HuH-7 (cell line): ENCODE results near the gene CACNA1G.

Source experiments
- DNase-seq: peaks from one replicate; pipeline ENCODE4 v3.0.0; 2011; ENCODE audit warnings: low spot score

The CACNA1G gene

DNA sequence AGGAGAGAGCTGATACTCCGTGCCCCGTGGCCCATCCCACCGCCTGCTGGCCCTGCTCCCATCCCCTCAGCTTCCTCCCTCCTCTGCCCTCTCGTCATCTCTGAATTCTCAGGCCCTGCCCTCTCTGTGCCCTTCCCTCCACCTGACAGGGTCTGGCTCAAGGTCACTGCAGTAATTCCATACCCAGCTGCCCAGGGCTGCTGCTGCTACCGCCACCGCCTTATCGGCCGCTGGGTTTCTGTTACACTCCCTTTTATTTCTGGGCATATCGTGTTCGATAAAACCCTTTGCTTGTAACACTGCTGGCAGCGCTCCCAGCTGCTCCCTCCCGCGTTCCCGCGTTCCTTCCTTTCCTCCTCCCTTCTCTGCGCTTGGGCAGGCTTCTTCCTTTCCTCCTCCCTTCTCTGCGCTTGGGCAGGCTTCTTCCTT is 26.8 kb upstream of the CACNA1G start:
- no peak for DNase-seq

DNA sequence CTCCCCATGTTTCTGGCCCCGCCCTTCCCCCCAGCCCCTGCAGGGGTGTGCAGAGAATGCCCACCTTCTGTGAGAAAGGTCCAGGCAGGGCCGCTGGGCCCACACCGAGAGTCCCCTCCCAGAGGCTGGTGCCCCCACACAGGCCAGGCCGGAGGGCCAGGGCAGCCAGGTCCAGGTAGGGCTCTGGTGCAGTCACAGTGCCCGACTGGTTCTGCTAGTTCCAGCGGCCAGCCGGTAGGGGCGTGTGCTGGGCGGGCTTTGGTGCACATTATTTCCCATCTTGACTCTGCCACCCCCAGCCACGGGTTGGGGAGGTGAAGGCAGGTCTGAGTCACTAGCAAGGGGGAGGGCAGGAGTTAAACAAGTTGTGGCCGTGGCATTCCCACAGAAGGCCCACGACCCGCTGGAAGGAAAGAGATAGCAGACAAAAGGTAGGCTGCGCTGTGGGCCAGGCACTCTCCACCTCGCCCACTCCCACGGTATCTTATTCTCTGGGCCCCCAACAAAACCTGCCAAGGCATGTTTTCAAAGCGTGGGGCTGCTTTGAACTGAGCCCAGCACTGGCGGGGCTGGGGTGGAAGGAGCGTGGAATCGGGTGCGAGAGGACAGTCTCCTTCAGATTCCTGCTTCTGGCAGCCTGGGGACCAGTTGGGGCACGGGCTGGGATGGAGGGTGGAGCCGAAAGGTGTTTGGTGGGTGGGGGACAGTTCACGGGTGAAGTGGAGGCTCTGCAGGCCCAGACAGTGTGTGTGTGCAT is 26.1 kb upstream of the CACNA1G start:
- DNase-seq, result no peak

DNA sequence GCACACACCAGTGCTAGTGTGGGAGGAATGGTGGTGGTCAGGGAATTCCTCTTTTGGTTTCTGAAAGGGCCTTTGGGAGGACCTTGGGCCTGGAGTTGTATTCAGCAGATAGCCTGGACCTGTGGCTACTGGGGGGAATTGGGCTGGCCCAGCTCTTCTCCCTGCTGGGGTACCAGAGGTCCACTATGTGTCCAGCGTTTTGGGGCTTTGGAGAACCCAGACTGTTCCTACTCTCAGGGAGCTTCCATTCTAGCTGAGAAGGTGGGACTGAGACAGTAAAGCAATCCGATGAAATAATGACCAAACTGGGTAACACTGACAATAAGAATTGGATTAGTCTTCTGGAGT is 25.6 kb upstream of the CACNA1G start:
- no peak for DNase-seq

DNA sequence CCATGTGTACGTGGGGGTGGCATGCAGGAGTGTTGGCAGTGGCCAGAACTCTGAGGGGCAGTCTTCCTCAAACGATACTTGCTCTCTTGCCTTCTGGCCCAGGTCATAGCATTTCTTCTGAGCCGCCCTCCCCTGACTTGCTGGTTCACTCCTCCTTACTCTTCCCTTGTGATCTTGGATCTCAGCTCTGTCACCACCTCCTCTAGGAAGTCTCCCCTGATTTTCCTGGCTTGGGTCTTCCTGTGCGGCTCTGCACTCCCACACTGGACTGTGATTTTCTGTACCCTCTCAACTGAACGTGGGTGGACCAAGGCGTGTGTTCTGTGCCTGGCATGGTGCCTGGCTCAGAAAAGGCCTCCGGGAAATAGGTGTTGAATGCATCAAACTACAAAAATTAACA is 25.1 kb upstream of the CACNA1G start:
- DNase-seq, result no peak

DNA sequence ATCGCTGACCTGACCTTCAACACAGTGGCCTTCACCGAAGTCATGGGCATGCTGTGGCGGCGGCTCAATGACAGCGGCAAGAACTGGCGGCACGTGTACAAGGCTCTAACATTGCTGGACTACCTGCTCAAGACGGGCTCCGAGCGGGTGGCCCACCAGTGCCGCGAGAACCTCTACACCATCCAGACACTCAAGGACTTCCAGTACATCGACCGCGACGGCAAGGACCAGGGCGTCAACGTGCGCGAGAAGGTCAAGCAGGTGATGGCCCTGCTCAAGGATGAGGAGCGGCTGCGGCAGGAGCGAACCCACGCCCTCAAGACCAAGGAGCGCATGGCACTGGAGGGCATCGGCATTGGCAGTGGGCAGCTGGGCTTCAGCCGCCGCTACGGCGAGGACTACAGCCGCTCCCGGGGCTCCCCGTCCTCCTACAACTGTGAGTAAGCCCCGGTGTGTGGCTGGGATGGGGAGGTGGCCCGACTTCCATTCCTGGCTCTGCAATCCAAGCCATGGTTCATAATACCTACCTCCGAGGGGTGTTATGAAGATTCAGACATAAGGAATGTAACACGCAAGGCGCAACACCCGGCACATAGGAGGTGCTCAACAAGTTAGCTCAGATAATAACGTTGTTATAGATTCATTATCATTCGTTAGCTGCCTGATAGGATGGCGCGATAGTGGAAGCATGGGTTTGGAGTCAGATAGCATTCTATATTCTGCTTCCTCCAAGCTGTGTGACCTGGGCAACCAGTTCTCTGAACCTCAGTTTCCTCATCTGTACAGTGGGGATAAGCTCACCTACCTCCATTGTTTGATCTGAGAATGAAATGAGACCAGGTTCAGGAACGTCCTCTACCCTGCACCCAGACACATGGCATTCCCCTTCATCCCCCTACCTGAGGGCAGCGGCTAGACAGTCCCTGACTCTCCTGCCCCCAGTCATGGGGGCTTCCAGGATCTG is 23.6 kb upstream of the CACNA1G start:
- DNase-seq, result no peak

DNA sequence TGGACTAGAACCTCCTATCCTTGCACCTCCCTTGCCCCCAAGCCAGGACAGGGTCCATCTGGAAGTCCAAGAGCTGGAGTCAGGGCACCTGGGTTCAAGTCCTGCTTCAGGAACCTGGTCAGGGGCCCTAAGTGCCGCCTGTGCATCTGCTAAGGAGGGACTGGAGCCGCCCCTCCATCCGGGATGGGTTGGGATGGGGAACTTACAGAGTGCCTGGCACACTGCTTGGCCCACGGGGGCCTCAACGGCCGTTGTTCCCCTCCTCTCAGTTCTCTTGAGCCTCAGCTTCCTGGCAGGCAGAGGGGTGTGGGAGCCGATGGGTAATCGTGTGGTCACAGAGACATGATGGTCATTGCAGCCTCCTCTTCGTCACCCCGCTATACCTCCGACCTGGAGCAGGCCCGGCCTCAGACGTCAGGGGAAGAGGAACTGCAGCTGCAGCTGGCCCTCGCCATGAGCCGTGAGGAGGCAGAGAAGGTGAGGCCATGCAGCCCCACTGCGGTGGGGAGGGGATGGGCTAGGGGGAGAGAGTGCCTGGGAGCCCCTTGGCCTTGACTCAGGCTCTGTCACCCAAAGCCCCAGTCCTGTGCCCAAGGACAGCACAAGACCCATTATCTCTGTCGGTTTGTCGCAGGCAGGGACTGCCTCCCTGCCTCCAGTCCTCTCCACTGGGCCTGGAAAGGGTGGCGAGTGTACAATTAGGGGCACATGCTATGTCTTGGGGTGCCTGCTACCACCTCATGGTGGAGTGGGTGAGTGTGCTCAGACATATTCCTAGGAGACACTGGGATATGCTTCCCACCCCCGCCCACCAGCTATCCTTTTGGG is 22.6 kb upstream of the CACNA1G start:
- DNase-seq, result no peak

DNA sequence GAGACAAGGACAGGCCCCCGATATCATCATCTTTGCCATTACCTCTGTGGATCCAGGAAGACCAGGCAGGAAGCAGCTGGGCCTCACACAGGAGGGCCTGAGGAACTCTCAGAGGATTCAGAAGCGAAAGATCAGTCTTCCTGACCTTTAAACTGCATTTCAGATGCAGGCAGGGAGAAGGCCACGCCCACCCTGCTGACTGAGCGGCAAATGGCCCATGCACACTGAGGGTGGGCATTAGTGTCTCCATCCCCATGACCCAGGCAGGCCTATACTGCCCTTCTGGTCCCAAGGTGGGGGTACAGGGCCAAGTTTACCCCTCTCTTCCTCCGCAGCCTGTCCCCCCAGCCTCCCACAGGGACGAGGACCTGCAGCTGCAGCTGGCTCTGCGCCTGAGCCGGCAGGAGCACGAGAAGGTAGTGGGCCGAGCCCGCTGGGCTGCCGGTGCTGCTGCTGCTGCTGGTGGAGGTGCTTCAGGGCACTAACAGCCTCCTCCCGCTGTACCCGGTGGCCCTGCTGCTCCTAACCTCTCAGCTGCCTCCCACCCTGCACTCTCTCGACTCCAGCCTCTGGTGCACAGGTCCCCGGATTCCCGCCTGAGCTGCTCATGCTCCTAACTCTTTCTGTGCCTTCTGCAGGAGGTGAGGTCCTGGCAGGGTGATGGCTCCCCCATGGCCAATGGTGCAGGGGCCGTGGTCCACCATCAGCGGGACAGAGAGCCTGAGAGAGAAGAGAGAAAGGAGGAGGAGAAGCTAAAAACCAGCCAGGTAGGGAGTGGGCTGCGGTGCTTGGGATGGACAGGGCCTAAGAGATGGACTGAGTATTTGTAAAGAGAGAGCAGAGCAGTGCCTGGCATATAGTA is 21.7 kb upstream of the CACNA1G start:
- DNase-seq, result peak; percentile 84

DNA sequence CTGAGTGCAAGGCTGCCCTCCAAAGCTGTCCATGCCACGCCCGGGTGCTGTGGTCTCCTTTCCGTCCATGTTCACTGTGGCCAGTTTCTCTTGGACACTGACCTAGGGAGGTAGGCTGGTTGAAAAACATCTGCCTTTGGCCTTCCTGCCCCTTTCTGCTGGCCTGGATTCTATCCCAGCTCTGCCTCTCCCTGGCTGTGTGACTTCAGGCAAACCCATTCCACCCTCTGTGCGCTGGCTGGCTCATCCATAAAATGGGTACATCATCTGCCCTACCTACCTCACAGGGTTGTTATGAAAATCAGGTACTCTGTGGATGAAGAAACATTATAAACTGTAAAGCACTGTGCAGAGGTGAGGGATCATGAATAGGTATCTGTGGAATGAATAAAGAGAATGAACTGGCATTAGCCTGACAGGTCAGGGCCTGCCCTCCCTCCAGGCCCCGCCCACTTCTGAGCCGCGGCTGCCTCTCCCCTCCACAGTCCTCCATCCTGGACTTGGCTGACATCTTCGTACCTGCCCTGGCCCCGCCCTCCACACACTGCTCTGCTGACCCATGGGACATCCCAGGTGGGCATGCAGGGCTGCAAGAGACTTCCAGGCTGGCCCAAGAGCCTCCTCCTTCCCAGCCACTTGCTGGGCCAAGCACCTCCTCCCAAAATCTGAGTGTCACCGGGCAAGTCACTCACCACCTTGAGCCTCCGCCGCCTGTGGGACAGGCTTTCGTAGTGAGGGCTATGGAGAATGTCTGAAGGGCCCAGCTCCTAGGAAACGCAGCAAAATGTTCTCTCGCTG is 20.6 kb upstream of the CACNA1G start:
- no peak for DNase-seq

DNA sequence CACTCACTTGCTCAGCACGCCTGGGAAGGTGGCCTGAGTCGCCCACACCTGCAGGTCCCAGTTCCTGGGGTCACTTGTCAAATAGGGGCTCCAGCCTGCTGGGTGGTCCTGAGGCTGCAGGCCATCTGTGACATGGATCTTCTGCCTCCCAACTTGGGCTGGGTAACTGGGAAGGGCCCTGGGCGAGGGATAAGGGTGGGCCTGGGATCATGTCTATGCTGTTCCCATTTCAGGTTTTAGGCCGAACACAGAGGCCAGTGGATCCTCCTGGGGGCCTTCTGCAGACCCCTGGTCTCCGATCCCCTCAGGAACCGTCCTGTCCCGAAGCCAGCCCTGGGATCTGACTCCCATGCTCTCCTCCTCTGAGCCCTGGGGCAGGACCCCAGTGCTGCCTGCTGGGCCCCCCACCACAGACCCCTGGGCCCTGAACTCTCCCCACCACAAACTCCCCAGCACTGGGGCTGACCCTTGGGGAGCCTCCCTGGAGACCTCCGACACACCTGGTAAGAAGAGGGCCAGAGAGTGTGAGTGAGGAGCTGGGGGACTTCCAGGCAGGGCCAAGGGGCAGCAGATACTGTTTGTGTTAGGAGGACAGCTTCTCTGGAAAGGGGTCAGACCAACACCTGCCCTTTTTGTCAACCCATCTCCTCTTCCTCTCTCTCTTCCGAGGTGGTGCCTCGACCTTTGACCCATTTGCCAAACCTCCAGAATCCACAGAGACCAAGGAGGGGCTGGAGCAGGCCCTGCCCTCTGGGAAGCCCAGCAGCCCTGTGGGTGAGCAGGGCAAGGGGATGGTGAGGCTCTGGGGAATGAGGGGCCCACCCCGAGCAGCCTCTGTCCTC is 19.7 kb upstream of the CACNA1G start:
- no peak for DNase-seq

DNA sequence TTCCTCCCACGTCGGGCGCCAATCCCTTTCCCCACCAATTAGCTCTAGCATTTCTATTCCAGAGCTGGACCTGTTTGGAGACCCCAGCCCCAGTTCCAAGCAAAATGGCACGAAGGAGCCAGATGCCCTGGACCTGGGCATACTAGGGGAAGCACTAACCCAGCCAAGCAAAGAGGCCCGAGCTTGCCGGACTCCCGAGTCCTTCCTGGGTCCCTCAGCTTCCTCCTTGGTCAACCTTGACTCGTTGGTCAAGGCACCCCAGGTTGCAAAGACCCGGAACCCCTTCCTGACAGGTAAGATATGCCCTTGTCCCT is 19.2 kb upstream of the CACNA1G start:
- DNase-seq, result no peak

DNA sequence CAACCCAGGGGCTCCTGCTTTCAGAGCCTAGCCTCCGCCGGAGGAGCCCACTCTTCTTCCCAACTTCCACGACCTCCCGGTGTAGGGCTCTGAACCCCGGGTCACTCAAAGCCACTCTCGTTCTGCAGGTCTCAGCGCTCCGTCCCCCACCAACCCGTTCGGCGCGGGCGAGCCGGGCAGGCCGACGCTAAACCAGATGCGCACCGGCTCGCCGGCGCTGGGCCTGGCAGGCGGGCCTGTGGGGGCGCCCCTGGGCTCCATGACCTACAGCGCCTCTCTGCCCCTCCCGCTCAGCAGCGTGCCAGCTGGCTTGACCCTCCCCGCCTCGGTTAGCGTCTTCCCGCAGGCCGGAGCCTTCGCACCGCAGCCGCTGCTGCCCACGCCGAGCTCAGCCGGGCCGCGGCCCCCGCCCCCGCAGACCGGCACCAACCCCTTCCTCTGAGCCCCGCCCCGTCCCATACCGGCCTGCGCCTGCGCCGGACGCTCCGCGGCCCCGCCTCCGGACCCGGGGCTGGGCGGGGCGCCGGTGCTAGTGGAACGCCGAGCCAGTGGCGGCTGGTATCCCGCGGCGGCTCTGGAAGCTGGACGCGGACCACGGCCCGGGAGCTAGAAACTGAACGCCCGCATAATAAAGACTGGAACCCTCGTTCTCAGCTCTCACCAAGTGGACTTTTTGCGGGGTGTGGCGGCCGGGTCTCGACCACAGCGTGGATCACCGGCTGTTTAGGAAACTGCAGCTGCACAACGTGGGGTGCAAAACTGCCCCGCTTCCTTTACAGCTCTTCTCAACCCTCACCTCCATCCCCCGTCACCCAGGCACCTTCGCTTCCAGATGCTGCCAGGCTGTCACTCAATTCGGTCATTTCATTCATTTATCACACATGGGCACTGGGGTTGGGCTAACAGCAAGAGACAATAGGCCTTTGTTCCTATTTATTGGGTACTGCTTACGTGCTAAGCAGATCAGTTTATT is 18.5 kb upstream of the CACNA1G start:
- DNase-seq, result peak; percentile 97

DNA sequence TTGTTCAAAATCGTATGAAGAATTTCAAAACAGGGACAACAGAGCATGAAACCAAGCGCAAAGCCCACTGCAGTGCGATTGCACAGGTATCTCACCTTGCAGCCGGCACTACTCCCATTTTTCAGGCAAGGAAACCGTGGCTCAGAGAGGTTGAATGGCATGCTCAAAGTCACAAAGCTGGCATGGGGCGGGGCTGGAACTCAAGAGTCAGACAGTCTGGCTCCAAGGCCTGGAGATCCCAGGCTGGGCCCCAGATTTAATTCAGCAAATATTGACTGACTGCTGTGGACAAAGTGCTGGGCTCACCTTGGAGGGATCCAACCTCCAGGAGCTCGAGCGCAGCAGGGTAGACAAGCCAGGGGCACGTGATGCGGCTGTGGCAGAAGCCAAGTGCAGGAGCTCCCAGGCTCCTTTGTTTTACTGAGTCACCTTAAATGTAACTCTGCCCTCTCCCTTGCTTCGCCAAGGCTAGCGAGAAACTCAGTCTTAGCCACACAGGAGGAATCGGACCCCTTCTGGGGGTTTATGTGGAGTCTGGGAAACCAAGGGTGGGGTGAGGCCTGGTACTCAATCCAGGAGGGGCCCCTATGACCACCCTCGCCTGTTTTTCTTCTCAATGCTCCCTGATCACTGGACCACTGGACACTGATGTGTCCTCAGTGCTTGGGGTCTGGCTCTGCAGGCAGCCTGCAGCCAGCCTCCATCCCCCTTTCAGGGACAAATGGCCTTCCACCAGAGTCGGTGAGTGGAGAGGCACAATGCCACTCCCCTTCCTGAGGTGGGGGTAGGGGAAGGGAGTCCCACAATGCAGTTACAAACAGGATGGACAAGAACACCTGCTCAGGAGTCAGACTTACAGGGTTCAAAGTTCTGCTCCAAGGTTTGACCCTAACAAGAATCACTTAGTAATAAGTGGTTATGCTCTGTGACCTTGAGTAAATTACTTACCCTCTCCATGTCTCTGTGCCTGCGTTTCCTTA is 17.4 kb upstream of the CACNA1G start:
- peak; percentile 90 for DNase-seq

DNA sequence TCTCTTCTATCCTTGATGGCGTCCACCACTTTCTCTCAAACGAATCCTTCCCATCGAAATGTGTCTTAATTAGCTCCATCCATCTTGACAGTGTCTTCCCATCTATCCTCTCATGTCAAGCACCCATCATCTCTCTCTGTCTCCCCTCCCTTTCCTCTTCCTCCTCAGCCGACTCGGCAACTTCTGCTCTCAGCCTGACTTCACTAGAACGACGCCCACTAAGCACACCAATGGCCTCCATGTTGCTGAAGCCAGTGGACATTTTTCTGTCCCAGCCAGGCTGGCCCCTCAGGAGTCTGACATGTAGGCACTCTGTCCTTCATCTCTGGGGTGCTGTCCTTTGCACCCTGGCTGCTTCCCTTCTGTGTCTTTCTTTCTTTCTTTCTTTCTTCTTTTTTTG is 16.0 kb upstream of the CACNA1G start:
- DNase-seq, result no peak

DNA sequence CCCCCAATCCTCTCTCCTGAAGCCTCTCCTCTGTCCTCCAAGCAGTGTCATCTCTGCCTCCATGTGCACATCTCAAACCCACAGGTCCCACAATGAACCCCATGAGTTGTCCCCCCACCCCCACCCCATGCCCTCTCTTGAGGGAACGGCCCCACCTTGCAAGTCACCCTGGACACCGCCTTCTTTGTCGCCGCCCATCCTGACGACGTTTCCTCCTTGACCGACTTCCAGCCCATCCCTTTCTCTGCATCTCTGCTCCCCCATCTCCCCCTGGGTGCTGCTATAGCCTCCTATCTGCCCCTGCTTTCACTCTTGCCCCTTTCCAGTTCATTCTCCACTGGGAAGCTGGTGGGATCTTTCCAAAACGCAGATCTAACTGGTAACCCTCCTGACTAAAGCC is 15.2 kb upstream of the CACNA1G start:
- DNase-seq, result no peak

DNA sequence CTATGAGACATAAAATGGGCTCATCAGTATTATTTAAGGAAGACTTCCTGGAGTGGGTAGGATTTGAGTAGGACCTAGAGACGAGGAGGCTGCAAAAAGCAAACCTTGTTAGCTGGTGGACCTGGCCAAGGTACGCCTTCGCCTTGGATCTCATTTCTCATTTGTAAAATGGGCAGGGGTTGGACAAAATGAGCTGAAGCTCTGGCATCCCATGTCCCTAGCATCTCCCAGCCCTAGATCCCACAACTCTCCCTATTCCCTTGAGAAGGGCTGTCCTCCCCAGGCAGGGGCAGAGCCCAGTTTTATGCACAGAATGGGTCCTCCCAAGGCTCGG is 13.8 kb upstream of the CACNA1G start:
- DNase-seq, result no peak

DNA sequence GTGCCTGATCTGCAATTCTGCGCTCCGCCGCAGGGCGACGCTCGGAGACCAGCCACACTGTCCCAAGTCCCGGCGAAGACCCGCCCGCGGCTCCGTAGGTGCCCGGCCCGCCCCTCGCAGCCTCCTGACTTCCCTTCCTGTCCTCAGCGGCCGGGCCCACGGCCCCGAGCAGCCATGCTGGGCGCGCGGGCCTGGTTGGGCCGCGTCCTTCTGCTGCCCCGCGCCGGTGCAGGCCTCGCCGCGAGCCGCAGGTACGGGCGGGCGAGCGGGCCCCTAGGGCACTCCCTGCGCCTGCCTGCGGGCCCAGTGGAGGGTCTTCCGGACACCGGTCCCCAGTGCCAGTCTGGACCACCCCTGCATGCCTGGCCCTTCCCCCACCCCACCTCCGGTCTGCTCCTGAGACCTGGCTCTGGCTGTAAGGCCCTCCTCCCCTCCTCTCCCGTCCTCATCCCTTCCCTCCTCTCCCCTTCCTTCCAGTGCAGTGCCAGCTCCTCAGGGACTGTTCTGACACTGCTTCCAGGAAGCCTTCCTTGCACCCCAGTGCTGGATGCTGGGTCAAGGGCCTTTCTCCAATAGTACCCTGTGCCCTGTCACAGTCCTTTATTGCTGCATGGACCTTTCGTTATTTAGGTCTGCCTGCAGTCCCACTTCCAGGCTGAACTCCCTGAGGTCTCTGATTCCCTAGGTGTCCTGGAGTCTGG is 13.3 kb upstream of the CACNA1G start, which contains the start of gene SPATA20:
Gene SPATA20 (plus strand): TSS at position 140 of the 701 bp plus-strand sequence. CDS start 35 bp downstream, at position 175.
- DNase-seq, result peak; percentile 96

DNA sequence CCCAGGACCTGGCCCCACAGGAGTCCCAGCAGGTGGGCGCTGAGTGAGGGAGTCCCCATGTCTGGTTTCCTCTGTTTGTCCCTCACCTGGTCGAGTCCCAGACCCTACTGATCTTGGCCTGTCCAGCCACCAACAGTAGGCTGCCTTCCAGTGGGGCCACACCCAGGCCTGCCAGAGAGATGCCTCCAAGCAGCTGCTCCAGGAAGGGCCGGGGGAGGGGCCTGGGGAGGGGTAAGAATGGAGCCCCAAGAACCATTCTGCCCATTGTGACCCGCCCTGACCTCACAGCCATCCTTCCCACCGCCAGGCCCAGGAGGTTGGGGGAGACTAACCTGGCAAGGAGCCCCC is 12.8 kb upstream of the CACNA1G start:
- no peak for DNase-seq
